ENCODE data around the gene MED25.

GRCh38 chr19:49858088-49858985, 40.2 kb downstream of the MED25 start:
- TF ChIP-seq POLR2AphosphoS5 (IDR thresholded peaks at IDR 0.05) (no peak), CTCF (IDR thresholded peaks at IDR 0.05; ENCODE audit: poor library complexity, severe bottlenecking) (no peak), EZH2 (IDR thresholded peaks at IDR 0.05; ENCODE audit: borderline replicate concordance, insufficient read depth, low read length, poor library complexity, severe bottlenecking) (no peak), SMC3 (conservative IDR thresholded peaks at IDR 0.05; ENCODE audit: poor library complexity) (no peak), MXI1 (conservative IDR thresholded peaks at IDR 0.05; ENCODE audit: poor library complexity, severe bottlenecking) (no peak), EP300 (conservative IDR thresholded peaks at IDR 0.05; ENCODE audit: poor library complexity, severe bottlenecking) (no peak), REST (IDR thresholded peaks at IDR 0.05; ENCODE audit: borderline replicate concordance) (no peak)
